Panc1 (cell line): ENCODE results near the gene RGS14. TPM values are rescaled to one million over a fixed set of nuclear protein-coding genes. Genes with fewer than 3 reads are reported as not detected.

Experiments used
- ATAC-seq: fragments of 200-7000 bp; cut with Tn5 transposase; 2 replicates; pipeline ENCODE4 v1.9.1; 2020; ENCODE audit warnings: mild to moderate bottlenecking, moderate library complexity
- BruUV-seq: library from RNA; stranded (reverse); fragments of 400-500 nt; replicated peaks from 2 replicates; lab custom pipeline; 2021; lab: Mats Ljungman, UMichigan
- CTCF ChIA-PET: fragments of 300-600 bp; sonication (Branson Sonifier 250); formaldehyde crosslinking; loops from one replicate; lab custom pipeline; 2022; ENCODE audit warnings: antibody characterized with exemption; lab: Charles Lee
- POLR2A ChIA-PET: fragments of 300-600 bp; sonication (Branson Sonifier 250); formaldehyde crosslinking; loops from one replicate; lab custom pipeline; 2022; ENCODE audit warnings: antibody characterized with exemption; lab: Charles Lee
- DNase-seq: peaks from one replicate; pipeline ENCODE4 v3.0.0-alpha.2; 2010; ENCODE audit warnings: low read depth, low spot score
- H3K27ac ChIP-seq: 2 replicates; pipeline ENCODE4 v1.5.1; 2011; ENCODE audit warnings: mild to moderate bottlenecking, low read length, inconsistent platforms
- H3K27me3 ChIP-seq: fragments of 200-500 bp; sonication (Bioruptor generic); 2 replicates; pipeline ENCODE4 v1.6.0; 2014; ENCODE audit warnings: low read length, inconsistent platforms; ENCODE audit not compliant: control insufficient read depth, insufficient read depth
- H3K36me3 ChIP-seq: fragments of 200-500 bp; sonication (Bioruptor generic); 2 replicates; pipeline ENCODE4 v1.5.1; 2014; ENCODE audit warnings: inconsistent platforms, mild to moderate bottlenecking, low read length, moderate library complexity; ENCODE audit not compliant: control insufficient read depth, insufficient read depth
- H3K4me1 ChIP-seq: 2 replicates; pipeline ENCODE4 v1.5.1; 2011; ENCODE audit warnings: inconsistent platforms, mild to moderate bottlenecking, low read length, moderate library complexity; ENCODE audit not compliant: control insufficient read depth, insufficient read depth
- H3K4me3 ChIP-seq, 2 experiments: 2 replicates each; pipeline ENCODE4 v1.5.1; 2011 to 2012; ENCODE audit warnings: low read depth in 2 of 2, low read length in 2 of 2, mild to moderate bottlenecking in 2 of 2, inconsistent platforms in 1 of 2, moderate library complexity in 1 of 2
- H3K9me3 ChIP-seq: fragments of 200-500 bp; sonication (Bioruptor generic); 2 replicates; pipeline ENCODE4 v1.5.1; 2014; ENCODE audit warnings: low read depth, mild to moderate bottlenecking, inconsistent platforms, low read length, moderate library complexity; ENCODE audit not compliant: control insufficient read depth, insufficient read depth
- CTCF ChIP-seq: fragments of 450-650 bp; IDR thresholded peaks from 2 replicates; pipeline ENCODE4 v1.5.1; 2017; ENCODE audit warnings: mild to moderate bottlenecking
- POLR2AphosphoS5 ChIP-seq: IDR thresholded peaks from 2 replicates; pipeline ENCODE4 v1.6.1; 2012; ENCODE audit warnings: mild to moderate bottlenecking, low read depth, low read length, moderate library complexity
- REST ChIP-seq, 2 experiments: IDR thresholded peaks; 2 replicates each; pipeline ENCODE4 v1.6.1; 2011 to 2012; ENCODE audit warnings: low read depth in 2 of 2, control low read depth in 1 of 2, low read length in 1 of 2, mild to moderate bottlenecking in 1 of 2, moderate library complexity in 1 of 2; ENCODE audit not compliant: insufficient read depth in 1 of 2
- SIN3A ChIP-seq: IDR thresholded peaks from 2 replicates; pipeline ENCODE4 v1.6.1; 2012; ENCODE audit warnings: low read depth, mild to moderate bottlenecking, low read length, moderate library complexity, borderline replicate concordance; ENCODE audit not compliant: insufficient read depth
- TCF7L2 ChIP-seq: IDR thresholded peaks from 2 replicates; pipeline ENCODE4 v1.6.1; 2011; ENCODE audit warnings: mild to moderate bottlenecking, low read depth, low read length, inconsistent platforms
- in situ Hi-C: cut with HindIII; loops from 2 replicates; pipeline ENCODE4 v1.10.0; 2016; ENCODE audit warnings: low sequenced_read_pairs, low pct_unique_long_range_greater_than_20kb
- intact Hi-C: fragments of 100-400 bp; cut with micrococcal nuclease; formaldehyde crosslinking; loops from one replicate; pipeline ENCODE4 v1.10.0; 2022; ENCODE audit not compliant: unreplicated experiment
- total RNA-seq: library from RNA; stranded (reverse); gene quantifications from one replicate; pipeline ENCODE4 v1.2.1, GENCODE V29; 2021; ENCODE audit not compliant: unreplicated experiment

The RGS14 gene
- total RNA-seq, 1 experiment from 2014 or later = 13.5 TPM

- H3K4me1 ChIP-seq = peaks cover 10% of the 10 kb centered on the region
- no peak for ATAC-seq
- DNase-seq = no peak
- CTCF ChIA-PET = no interaction called here
- POLR2A ChIA-PET = interaction anchor here (1.1 kb wide), 1 partner anchor 10 kb away, joined by 3 read pairs; no protein-coding TSS in a partner anchor
- no peaks in the 10 kb centered on the region for H3K27me3 ChIP-seq
- TF ChIP-seq TCF7L2 (no peak), POLR2AphosphoS5 (no peak), CTCF (no peak), SIN3A (no peak), REST (IDR thresholded peaks at IDR 0.05; ENCODE audit: insufficient read depth in 1 of 2, low read depth in 2 of 2, low read length in 1 of 2) (no peak)
- H3K9me3 ChIP-seq = no peaks in the 10 kb centered on the region
- no peak overlapping the region for H3K27ac ChIP-seq
- BruUV-seq = no TSS peak
- no peak overlapping the region for H3K4me3 ChIP-seq
- in situ Hi-C loops (no loop called here), intact Hi-C loops (no loop called here)
- H3K36me3 ChIP-seq = 0 out of 2 replicates have a peak, but pooled peaks cover 5% of the 10 kb centered on the region
Measured at GRCh38 chr5:177328545-177329231, 29.0 kb upstream of the RGS14 start.

- BruUV-seq = no TSS peak
- Histone ChIP-seq H3K27me3 (no peaks in the 10 kb centered on the region), H3K4me1 (peaks cover 10% of the 10 kb centered on the region), H3K9me3 (no peaks in the 10 kb centered on the region), H3K4me3 (no peak overlapping the region), H3K36me3 (peaks cover 8% of the 10 kb centered on the region; the same call in 1 of the 2 replicates), H3K27ac (no peak overlapping the region)
- intact Hi-C loops = no loop called here
- in situ Hi-C loops = no loop called here
- ChIA-PET CTCF (no interaction called here), POLR2A (interaction anchor here (0.6 kb wide), 1 partner anchor 32 kb away, joined by 5 read pairs; no protein-coding TSS in a partner anchor)
- TF ChIP-seq SIN3A (no peak), POLR2AphosphoS5 (no peak), TCF7L2 (no peak), REST (IDR thresholded peaks at IDR 0.05; ENCODE audit: insufficient read depth in 1 of 2, low read depth in 2 of 2, low read length in 1 of 2) (no peak), CTCF (no peak)
- DNase-seq (no peak), ATAC-seq (no peak)
Measured at GRCh38 chr5:177329883-177330282, 27.8 kb upstream of the RGS14 start.
